ENCODE measurements around the gene DLG2. TPM values are rescaled to one million over a fixed set of nuclear protein-coding genes. Genes with fewer than 3 reads are reported as not detected.

DLG2 gene
- total and polyA plus RNA-seq, 4 donors, result 0.30 to 5.5 (median 0.68) TPM

- H3K4me3 ChIP-seq (ENCODE audit: low read depth in 1 of 3, low read length in 3 of 3), result no peak overlapping the region
- no peak for TF ChIP-seq HNF4G (IDR thresholded peaks at IDR 0.05)
- no peak for TF ChIP-seq EGR1 (IDR thresholded peaks at IDR 0.05; ENCODE audit: low read depth in 2 of 2)
- TF ChIP-seq NR2F2 (IDR thresholded peaks at IDR 0.05), result no peak
- TF ChIP-seq FOXA1 (IDR thresholded peaks at IDR 0.05), result no peak
- no peak for TF ChIP-seq REST (IDR thresholded peaks at IDR 0.05)
- TF ChIP-seq, protein P1, sequence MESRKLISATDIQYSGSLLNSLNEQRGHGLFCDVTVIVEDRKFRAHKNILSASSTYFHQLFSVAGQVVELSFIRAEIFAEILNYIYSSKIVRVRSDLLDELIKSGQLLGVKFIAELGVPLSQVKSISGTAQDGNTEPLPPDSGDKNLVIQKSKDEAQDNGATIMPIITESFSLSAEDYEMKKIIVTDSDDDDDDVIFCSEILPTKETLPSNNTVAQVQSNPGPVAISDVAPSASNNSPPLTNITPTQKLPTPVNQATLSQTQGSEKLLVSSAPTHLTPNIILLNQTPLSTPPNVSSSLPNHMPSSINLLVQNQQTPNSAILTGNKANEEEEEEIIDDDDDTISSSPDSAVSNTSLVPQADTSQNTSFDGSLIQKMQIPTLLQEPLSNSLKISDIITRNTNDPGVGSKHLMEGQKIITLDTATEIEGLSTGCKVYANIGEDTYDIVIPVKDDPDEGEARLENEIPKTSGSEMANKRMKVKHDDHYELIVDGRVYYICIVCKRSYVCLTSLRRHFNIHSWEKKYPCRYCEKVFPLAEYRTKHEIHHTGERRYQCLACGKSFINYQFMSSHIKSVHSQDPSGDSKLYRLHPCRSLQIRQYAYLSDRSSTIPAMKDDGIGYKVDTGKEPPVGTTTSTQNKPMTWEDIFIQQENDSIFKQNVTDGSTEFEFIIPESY (IDR thresholded peaks at IDR 0.05), result no peak
- no peak for TF ChIP-seq TAF1 (conservative IDR thresholded peaks at IDR 0.05)
- no peak for TF ChIP-seq JUND (IDR thresholded peaks at IDR 0.05)
- TF ChIP-seq GABPA (IDR thresholded peaks at IDR 0.05 in 1 of 2, conservative IDR thresholded peaks at IDR 0.05 in 1 of 2), result no peak
- no peak for TF ChIP-seq YY1 (IDR thresholded peaks at IDR 0.05)
- TF ChIP-seq CTCF (IDR thresholded peaks at IDR 0.05; ENCODE audit: low read depth, low read length, missing input control), result no peak
- no peak overlapping the region for H3K27ac ChIP-seq (ENCODE audit: low read depth in 1 of 2, low read length in 2 of 2)
- 97% methylated on average over 1 of the region's 1 CpG for WGBS
- no peak for DNase-seq (ENCODE audit: low spot score)
- H3K9ac ChIP-seq (ENCODE audit: low read depth in 1 of 2, low read length in 2 of 2), result no peak overlapping the region
- H3K9me3 ChIP-seq (ENCODE audit: control insufficient read depth in 4 of 4, low read length in 3 of 4), result no peaks in the 10 kb centered on the region
- H3K4me1 ChIP-seq (ENCODE audit: control insufficient read depth in 4 of 4, insufficient read depth in 4 of 4, low read length in 3 of 4), result peaks cover 0 to 18% (median 5%) of the 10 kb centered on the region in 4 donors
- H3K36me3 ChIP-seq (ENCODE audit: control insufficient read depth in 4 of 4, insufficient read depth in 3 of 4, low read depth in 1 of 4, low read length in 3 of 4), result no peaks in the 10 kb centered on the region
- H3K27me3 ChIP-seq (ENCODE audit: control insufficient read depth in 4 of 4, insufficient read depth in 4 of 4, low read length in 3 of 4), result no peaks in the 10 kb centered on the region
These were observed 1967.7 kb downstream of the DLG2 start for GRCh38 chr11:83659466-83659865.

GRCh38 chr11:83656796-83657330 is 1970.3 kb downstream of the DLG2 start:
- Histone ChIP-seq H3K27me3 (ENCODE audit: control insufficient read depth in 4 of 4, insufficient read depth in 4 of 4, low read length in 3 of 4) (no peaks in the 10 kb centered on the region), H3K4me1 (ENCODE audit: control insufficient read depth in 4 of 4, insufficient read depth in 4 of 4, low read length in 3 of 4) (peaks cover 0 to 4% (median under 1%) of the 10 kb centered on the region in 4 donors), H3K27ac (ENCODE audit: low read depth in 1 of 2, low read length in 2 of 2) (no peak overlapping the region), H3K36me3 (ENCODE audit: control insufficient read depth in 4 of 4, insufficient read depth in 3 of 4, low read depth in 1 of 4, low read length in 3 of 4) (no peaks in the 10 kb centered on the region), H3K9ac (ENCODE audit: low read depth in 1 of 2, low read length in 2 of 2) (no peak overlapping the region), H3K4me3 (ENCODE audit: low read depth in 1 of 3, low read length in 3 of 3) (no peak overlapping the region), H3K9me3 (ENCODE audit: control insufficient read depth in 4 of 4, low read length in 3 of 4) (no peaks in the 10 kb centered on the region)
- DNase-seq (ENCODE audit: low spot score), result no peak
- 79% methylated on average over 4 of the region's 4 CpGs for WGBS
- TF ChIP-seq HNF4G (IDR thresholded peaks at IDR 0.05) (no peak), CTCF (IDR thresholded peaks at IDR 0.05; ENCODE audit: low read depth, low read length, missing input control) (no peak), GABPA (IDR thresholded peaks at IDR 0.05 in 1 of 2, conservative IDR thresholded peaks at IDR 0.05 in 1 of 2) (no peak), SP1 (IDR thresholded peaks at IDR 0.05) (no peak), RAD21 (IDR thresholded peaks at IDR 0.05) (no peak), YY1 (IDR thresholded peaks at IDR 0.05) (no peak), JUND (IDR thresholded peaks at IDR 0.05) (no peak), TAF1 (conservative IDR thresholded peaks at IDR 0.05) (no peak), REST (IDR thresholded peaks at IDR 0.05) (no peak)
- TF ChIP-seq, protein P2, sequence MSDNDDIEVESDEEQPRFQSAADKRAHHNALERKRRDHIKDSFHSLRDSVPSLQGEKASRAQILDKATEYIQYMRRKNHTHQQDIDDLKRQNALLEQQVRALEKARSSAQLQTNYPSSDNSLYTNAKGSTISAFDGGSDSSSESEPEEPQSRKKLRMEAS (IDR thresholded peaks at IDR 0.05), result no peak
- TF ChIP-seq, protein P1 (IDR thresholded peaks at IDR 0.05), result no peak
